ENCODE measurements around the gene INSIG1.
A peak's percentile ranks its signal among the peaks of the same experiment; 100 is the strongest.

INSIG1 gene

DNA sequence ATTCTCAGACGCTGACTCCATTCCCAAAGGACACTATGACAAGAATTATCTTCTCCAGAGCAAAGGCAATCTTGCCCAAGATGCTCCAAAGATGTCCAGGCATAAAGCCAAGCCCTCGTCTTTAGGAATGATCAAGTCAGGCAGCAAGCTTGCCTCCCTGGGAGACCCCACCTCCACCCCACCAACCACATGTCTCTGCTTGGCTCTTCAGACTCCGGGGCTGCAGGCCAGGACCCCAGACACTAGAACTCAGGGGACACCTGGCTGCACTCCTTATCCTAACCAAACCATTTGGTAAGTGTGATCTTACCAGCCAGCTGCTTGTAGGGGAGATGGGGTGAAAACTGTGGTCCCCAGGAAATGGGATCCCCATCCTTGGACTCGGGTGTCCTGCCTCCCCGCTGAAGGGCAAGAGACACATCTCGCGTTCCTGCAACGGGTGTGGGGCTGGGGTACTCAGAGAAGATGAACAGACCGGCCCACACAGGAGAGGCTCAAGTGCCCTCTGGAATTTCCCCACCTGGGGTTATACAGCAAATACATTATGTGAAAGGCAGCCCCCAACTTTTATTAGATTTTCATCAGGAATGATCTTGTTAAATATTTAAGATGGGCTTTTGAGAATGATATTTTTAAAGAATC lies 55.7 kb downstream of the INSIG1 start:
- DNase-seq = peak; percentile 1

DNA sequence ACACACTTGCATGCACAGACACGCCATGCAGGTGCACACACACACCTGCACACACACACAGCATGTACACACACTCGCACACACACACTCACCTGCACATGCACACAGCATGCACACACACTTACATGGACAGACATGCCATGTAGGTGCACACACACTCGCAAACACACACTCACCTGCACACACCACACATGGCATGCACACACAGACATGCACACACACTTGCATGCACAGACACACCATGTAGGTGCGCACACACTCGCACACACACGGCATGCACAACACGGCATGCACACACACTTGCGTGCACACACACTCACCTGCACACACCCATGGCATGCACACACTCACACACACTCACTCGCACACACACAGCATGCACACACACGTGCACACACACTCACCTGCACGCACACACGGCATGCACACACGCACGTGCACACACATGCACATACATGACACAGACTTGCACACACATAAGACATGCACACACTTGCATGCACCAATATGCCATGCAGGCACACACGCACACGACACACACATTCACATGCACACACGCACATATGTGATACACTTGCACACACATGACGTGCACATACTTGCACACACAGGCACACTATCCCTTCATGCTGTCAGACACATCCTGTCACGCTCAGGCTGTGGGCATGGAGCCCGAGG lies 56.8 kb downstream of the INSIG1 start:
- no peak for DNase-seq

DNA sequence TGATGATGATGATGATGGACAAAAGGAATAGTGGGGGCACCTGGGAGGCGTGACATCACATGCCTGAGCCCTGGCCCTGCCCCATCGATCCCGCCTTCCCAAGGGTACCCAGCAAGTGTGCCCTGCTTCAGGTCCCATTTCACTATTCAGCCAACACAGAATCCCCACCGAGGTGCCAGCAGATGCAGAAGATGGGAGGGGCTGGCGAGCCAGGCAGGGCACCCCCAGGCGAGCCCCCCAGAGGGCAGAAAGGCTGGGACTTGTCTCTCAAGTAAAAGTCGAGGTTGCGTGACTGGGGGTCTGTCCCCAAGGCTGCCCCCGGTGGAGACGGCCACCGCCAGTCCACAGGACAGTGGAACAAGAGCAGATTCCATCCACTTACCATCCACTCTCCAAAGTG lies 57.5 kb downstream of the INSIG1 start:
- no peak for DNase-seq

DNA sequence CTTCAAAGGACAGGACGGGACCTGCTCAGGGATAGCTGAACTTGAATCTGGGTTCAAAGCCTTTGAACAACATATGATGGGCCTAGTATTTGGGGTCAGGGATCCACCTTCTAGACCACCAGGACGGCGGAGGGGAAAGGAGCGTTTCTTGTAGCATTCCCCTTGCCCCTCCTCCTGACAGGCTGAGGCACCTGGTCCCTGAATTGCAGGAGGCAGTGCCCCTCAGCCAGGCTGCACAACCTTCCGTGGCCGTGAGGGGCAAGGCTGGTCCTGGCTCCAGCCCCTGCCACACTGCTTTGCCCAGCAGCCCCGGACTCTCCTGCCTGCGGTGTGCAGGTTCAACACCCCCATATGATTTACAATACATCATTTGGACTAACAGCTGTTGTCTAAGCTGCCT lies 58.1 kb downstream of the INSIG1 start:
- DNase-seq = no peak

DNA sequence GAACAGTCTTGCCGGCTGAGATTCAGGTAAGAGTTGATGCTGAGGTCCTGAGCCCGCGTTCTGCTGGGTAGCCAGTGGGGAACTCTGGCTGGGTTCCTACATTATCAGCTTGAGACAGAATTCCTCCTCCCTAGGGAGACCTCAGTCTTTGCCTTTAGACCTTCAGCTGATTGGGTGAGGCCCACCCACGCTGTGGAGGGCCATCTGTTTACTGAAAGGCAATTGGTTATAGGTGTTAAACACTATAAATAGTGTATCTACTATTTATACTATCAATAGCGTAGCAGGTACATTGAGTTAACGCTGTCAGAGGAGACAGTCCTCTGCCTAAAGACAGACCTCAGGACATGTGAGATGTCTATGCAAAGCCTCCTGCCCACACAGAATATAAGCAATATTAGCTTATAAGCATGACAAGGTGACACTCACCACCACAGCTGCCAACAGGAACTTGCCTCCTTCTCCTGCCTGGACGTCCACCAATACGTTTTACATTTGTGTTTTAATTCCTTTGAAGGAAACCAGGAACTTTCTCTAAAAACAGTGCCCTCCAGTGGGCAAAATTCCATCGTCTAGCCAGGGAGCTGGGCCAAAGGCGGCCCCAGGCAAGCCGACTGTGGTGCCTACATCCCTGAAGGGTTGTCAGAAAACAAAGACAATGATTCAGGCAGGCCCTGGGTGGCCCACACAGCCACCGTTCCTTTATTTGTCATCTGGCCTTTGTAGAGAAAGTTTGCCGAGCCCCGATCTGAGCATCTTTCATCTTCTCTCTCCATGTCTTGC lies 58.8 kb downstream of the INSIG1 start:
- DNase-seq = no peak

DNA sequence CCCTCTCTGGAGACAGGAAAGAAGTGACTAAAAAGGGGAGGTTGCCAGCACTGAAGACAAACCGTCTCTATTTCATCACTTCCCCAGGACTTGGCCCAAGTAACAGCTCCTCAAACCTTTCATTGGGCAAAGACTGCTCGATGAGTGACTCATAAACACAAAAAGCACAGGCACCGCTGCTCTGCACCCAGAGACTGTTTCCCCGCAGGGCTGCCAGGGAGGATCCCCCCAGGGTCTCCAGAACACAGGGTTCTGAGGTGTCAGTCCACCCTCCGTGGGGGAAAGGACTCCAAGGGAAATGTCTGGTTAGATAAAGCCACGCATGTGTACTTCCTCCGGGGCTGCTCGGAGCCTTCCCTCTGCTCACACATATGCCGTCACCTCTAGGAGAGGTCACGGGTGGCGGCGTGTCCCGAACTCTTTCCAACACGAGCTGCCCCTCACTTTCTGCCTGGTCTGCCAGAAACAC lies 59.9 kb downstream of the INSIG1 start:
- no peak for DNase-seq

DNA sequence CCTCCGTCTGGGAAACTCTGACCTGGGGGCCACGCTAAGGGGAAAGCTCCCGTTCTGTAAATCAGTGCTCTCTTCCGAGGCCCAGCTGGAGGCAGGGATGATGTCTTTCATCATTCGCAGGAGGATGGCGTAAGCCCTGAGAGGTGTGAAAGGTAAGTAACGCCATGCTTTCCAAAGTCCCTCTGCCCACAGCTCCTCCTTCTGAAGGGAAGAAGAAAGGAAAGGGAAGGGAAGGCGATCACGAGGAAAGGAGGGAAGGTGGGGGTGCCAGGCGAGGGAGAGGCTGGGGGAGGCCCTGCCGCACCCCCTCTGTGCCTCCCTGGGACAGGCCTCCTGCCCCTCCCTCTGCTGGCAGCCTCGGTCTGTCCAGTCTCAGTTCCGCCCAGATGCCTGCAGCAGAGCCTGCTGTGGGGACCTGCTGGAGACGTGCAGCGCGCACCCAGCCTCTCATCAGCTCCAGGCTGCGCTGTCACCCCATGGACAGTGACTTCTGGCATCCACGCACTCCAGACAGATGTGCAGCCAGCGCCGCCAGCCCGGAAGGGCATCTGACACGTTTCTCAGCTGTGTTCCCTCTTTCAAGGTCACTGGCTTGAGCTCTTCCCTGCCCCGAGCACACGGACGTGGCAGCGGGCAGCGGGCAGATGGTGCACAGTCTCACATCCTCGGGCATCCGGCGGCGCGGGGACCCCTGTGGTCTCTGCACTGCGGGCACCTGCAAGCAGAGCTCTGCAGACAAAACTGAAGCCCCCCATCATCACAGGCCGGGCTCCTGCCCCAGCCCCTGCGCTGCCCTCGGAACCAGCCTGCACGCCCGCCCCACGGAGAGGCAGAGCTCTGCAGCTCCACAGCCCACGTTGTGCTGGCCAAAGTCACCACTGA lies 60.6 kb downstream of the INSIG1 start:
- DNase-seq = no peak

DNA sequence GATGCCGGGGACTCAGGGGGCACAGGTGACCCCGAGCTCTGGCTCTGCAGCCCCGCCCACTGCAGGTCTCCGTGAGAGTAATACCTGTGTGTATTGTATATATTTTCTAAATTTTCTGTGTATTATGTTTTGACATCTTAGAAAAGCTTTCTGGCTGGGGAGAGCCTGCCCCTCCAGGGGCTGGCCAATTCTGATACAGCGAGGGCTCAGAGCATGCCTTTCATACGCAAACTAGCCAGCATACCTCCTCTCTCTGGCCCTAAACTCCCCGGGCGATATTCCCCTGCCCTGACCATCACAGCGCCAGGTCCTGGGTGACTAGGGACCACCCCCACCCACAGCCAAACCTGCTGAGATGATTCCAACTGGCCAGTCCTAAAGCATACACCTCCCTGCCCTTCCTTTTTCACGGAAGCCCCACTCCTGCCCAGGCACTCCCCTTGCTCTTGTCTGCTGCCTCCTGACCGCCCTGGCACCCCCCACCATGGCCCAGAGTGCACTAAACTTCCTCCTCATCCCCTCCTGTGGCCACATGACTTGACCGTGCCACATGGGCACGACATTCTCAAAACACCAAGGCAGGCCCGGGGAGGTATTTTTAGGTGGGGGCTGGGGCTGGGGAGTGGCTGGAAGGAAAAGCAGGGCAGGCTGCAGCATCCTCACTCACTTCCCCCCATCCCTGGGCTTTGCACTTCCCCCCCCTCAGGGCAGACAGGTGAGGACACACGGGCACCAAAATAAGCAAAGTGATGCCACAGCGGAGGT lies 61.5 kb downstream of the INSIG1 start:
- DNase-seq = no peak
